ENCODE results near the gene NUDT4. TPM values are rescaled to one million over a fixed set of nuclear protein-coding genes. Genes with fewer than 3 reads are reported as not detected.

The NUDT4 gene
- total RNA-seq, 3 donors from 2014 or later: 51.1 to 94.3 (median 72.4) TPM

GRCh38 chr12:93448796-93449195, 71.1 kb downstream of the NUDT4 start:
- Histone ChIP-seq H3K4me1 (no peaks in the 10 kb centered on the region), H3K4me3 (no peak overlapping the region), H3K27me3 (no peaks in the 10 kb centered on the region), H3K27ac (no peak overlapping the region), H3K36me3 (no peaks in the 10 kb centered on the region), H3K9me3 (no peaks in the 10 kb centered on the region)
- intact Hi-C loops (cut with DNase I; ENCODE audit: low total_unique reads): no loop called here
- no peak for DNase-seq (ENCODE audit: low spot score in 2 of 2)
- no peak for TF ChIP-seq POLR2AphosphoS5 (IDR thresholded peaks at IDR 0.05)
- TF ChIP-seq POLR2A (IDR thresholded peaks at IDR 0.05): no peak
- TF ChIP-seq, protein P1, sequence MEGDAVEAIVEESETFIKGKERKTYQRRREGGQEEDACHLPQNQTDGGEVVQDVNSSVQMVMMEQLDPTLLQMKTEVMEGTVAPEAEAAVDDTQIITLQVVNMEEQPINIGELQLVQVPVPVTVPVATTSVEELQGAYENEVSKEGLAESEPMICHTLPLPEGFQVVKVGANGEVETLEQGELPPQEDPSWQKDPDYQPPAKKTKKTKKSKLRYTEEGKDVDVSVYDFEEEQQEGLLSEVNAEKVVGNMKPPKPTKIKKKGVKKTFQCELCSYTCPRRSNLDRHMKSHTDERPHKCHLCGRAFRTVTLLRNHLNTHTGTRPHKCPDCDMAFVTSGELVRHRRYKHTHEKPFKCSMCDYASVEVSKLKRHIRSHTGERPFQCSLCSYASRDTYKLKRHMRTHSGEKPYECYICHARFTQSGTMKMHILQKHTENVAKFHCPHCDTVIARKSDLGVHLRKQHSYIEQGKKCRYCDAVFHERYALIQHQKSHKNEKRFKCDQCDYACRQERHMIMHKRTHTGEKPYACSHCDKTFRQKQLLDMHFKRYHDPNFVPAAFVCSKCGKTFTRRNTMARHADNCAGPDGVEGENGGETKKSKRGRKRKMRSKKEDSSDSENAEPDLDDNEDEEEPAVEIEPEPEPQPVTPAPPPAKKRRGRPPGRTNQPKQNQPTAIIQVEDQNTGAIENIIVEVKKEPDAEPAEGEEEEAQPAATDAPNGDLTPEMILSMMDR (IDR thresholded peaks at IDR 0.05): no peak

DNA sequence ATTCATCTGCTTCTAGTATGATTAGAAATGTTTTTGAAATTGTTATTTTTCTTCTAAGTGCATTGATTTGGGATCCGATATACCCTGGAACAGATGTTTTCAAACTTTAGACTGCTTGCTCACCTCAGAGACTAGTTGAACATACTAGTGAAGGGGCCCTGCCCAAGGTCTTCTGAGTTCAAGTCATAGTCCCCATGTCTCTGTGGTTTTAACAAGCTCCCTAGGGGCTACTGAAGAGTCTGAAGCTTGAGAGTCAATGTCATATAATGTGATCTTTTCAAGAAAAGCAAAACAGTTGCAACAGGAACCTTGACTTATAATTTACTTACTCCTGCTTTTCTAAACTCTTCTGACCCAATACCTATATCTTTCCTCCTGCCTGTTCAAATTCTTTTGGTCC, 71.6 kb downstream of the NUDT4 start:
- no peaks in the 10 kb centered on the region for H3K4me1 ChIP-seq
- TF ChIP-seq POLR2AphosphoS5 (IDR thresholded peaks at IDR 0.05): no peak
- TF ChIP-seq, protein P1 (IDR thresholded peaks at IDR 0.05): no peak
- no peak for TF ChIP-seq POLR2A (IDR thresholded peaks at IDR 0.05)
- no peaks in the 10 kb centered on the region for H3K36me3 ChIP-seq
- H3K4me3 ChIP-seq: no peak overlapping the region
- H3K9me3 ChIP-seq: no peaks in the 10 kb centered on the region
- H3K27me3 ChIP-seq: no peaks in the 10 kb centered on the region
- intact Hi-C loops (cut with DNase I; ENCODE audit: low total_unique reads): no loop called here
- no peak for DNase-seq (ENCODE audit: low spot score in 2 of 2)
- no peak overlapping the region for H3K27ac ChIP-seq

DNA sequence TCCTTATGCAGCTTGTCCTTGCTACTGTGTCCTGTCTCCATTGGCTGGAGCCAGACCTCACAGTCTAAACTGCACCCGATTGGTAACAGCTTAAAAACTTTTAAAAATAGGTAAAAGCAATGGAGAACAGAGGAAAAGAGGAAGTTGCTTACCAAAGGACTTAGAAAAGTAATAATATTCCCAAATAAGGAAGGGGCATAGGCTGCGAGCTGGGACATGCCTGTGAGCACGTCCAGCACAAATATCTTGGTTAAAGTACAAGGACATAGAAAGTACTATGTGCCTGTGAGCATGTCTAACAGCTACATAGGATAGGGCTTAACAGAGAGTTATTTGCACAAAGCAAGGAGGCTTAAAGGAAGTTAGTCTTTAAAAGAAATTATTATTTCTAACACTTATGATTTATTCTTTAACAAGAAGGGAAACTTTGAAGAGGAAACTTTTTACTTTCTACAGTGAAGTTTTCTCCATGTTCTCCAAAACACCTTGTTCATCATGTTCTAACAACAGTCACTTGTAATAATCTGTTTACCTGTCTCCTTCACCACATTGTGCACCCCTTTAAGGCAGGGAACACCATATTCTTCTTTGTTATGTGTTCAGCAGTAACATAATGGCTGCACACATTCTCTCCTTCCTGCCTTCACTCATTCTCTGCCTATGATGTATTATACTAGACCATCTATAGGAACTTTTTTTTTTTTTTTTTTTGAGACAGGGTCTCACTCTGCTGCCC, 73.9 kb downstream of the NUDT4 start:
- Histone ChIP-seq H3K27me3 (no peaks in the 10 kb centered on the region), H3K27ac (no peak overlapping the region), H3K36me3 (no peaks in the 10 kb centered on the region), H3K9me3 (no peaks in the 10 kb centered on the region), H3K4me1 (no peaks in the 10 kb centered on the region), H3K4me3 (no peak overlapping the region)
- intact Hi-C loops (cut with DNase I; ENCODE audit: low total_unique reads): loop anchor here (10.0 kb wide), 1 partner anchor 1827 kb away; no protein-coding TSS in a partner anchor
- DNase-seq (ENCODE audit: low spot score in 2 of 2): no peak
- TF ChIP-seq, protein P1 (IDR thresholded peaks at IDR 0.05): no peak
- TF ChIP-seq POLR2A (IDR thresholded peaks at IDR 0.05) (no peak), POLR2AphosphoS5 (IDR thresholded peaks at IDR 0.05) (no peak)

DNA sequence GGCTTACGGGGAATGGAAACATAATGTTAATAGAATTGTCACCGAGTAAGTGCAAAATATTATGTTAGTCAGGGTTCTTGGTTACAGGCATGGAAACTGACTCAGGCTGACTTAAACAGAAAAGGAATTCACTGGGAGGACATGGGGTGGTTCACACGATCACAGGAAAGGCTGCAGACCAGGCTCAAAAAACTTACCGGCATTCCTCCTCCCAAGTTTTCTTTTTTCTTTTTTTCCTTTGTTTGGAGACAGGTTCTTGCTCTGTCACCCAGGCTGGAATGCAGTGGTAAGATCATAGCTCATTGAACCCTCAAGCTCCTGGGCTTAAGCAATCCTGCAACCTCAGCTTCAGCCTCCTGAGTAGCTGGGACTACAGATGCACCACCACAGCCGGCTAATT, 75.9 kb downstream of the NUDT4 start:
- Histone ChIP-seq H3K4me1 (no peaks in the 10 kb centered on the region), H3K27me3 (no peaks in the 10 kb centered on the region), H3K9me3 (no peaks in the 10 kb centered on the region), H3K4me3 (no peak overlapping the region), H3K27ac (no peak overlapping the region), H3K36me3 (no peaks in the 10 kb centered on the region)
- intact Hi-C loops (cut with DNase I; ENCODE audit: low total_unique reads): loop anchor here (10.0 kb wide), 1 partner anchor 1829 kb away; no protein-coding TSS in a partner anchor
- no peak for DNase-seq (ENCODE audit: low spot score in 2 of 2)
- TF ChIP-seq, protein P1 (IDR thresholded peaks at IDR 0.05): no peak

- intact Hi-C loops (cut with DNase I; ENCODE audit: low total_unique reads): loop anchor here (10.0 kb wide), 1 partner anchor 1831 kb away; no protein-coding TSS in a partner anchor
- DNase-seq (ENCODE audit: low spot score in 2 of 2): no peak
- H3K27ac ChIP-seq: no peak overlapping the region
- TF ChIP-seq, protein P1 (IDR thresholded peaks at IDR 0.05): no peak
- TF ChIP-seq POLR2AphosphoS5 (IDR thresholded peaks at IDR 0.05) (no peak), POLR2A (IDR thresholded peaks at IDR 0.05) (no peak)
- no peaks in the 10 kb centered on the region for H3K9me3 ChIP-seq
- H3K27me3 ChIP-seq: no peaks in the 10 kb centered on the region
- H3K36me3 ChIP-seq: no peaks in the 10 kb centered on the region
- no peaks in the 10 kb centered on the region for H3K4me1 ChIP-seq
- no peak overlapping the region for H3K4me3 ChIP-seq
These were observed 78.4 kb downstream of the NUDT4 start for GRCh38 chr12:93456077-93456476.

Data from breast epithelium (tissue), 4 donors.